HepG2 (cell line): ENCODE measurements around the gene INAFM1. TPM values are rescaled to one million over a fixed set of nuclear protein-coding genes. Genes with fewer than 3 reads are reported as not detected.

Source experiments
- ARID4A ChIP-seq: sonication (generic); formaldehyde crosslinking; IDR thresholded peaks from 2 replicates; pipeline ENCODE4 v1.5.0; 2020; ENCODE audit warnings: mild to moderate bottlenecking, missing genetic modification reagents, borderline replicate concordance
- CCDC6 ChIP-seq: sonication (generic); formaldehyde crosslinking; IDR thresholded peaks from 2 replicates; pipeline ENCODE4 v1.8.1; 2022; ENCODE audit warnings: mild to moderate bottlenecking, missing genetic modification reagents, moderate library complexity
- FOXJ3 ChIP-seq: sonication (generic); formaldehyde crosslinking; IDR thresholded peaks from 2 replicates; pipeline ENCODE4 v1.4.0; 2020; ENCODE audit warnings: missing genetic modification reagents, mild to moderate bottlenecking, borderline replicate concordance
- GATA4 ChIP-seq: sonication (generic); IDR thresholded peaks from 2 replicates; pipeline ENCODE4 v1.6.1; 2016; ENCODE audit warnings: antibody characterized with exemption, low read depth, borderline replicate concordance
- HOXD1 ChIP-seq: sonication (generic); formaldehyde crosslinking; IDR thresholded peaks from 2 replicates; pipeline ENCODE4 v1.5.0; 2020; ENCODE audit warnings: missing genetic modification reagents
- KLF9 ChIP-seq: IDR thresholded peaks from 2 replicates; pipeline ENCODE4 v1.6.1; 2016; ENCODE audit warnings: low read depth
- NFE2 ChIP-seq: sonication (generic); formaldehyde crosslinking; IDR thresholded peaks from 2 replicates; pipeline ENCODE4 v1.4.0; 2020; ENCODE audit warnings: missing genetic modification reagents
- ZBTB20 ChIP-seq: sonication (generic); formaldehyde crosslinking; IDR thresholded peaks from 2 replicates; pipeline ENCODE4 v1.8.1; 2023; ENCODE audit warnings: missing genetic modification reagents, low read depth, mild to moderate bottlenecking, borderline replicate concordance
- ZBTB3 ChIP-seq: sonication (generic); formaldehyde crosslinking; IDR thresholded peaks from 2 replicates; pipeline ENCODE4 v1.4.0; 2020; ENCODE audit warnings: low read depth, mild to moderate bottlenecking, moderate library complexity, missing genetic modification reagents, borderline replicate concordance
- ZBTB49 ChIP-seq: sonication (generic); formaldehyde crosslinking; IDR thresholded peaks from 2 replicates; pipeline ENCODE4 v1.4.0; 2020; ENCODE audit warnings: missing genetic modification reagents, borderline replicate concordance
- ZIK1 ChIP-seq: sonication (generic); formaldehyde crosslinking; IDR thresholded peaks from 2 replicates; pipeline ENCODE4 v1.5.0; 2020; ENCODE audit warnings: mild to moderate bottlenecking, low read depth, missing genetic modification reagents, borderline replicate concordance
- ZNF121 ChIP-seq: sonication (generic); formaldehyde crosslinking; IDR thresholded peaks from 2 replicates; pipeline ENCODE4 v1.5.0; 2020; ENCODE audit warnings: mild to moderate bottlenecking, missing genetic modification reagents
- ZNF770 ChIP-seq: sonication (generic); formaldehyde crosslinking; IDR thresholded peaks from 2 replicates; pipeline ENCODE4 v1.5.0; 2020; ENCODE audit warnings: mild to moderate bottlenecking, missing genetic modification reagents
- ZNF784 ChIP-seq: sonication (generic); formaldehyde crosslinking; IDR thresholded peaks from 2 replicates; pipeline ENCODE4 v1.5.1; 2020; ENCODE audit warnings: missing genetic modification reagents, mild to moderate bottlenecking, borderline replicate concordance
- ZSCAN12 ChIP-seq: sonication (generic); formaldehyde crosslinking; IDR thresholded peaks from 2 replicates; pipeline ENCODE4 v1.9.0; 2021; ENCODE audit warnings: mild to moderate bottlenecking, missing genetic modification reagents
- ZSCAN31 ChIP-seq: sonication (generic); formaldehyde crosslinking; IDR thresholded peaks from 2 replicates; pipeline ENCODE4 v1.5.0; 2020; ENCODE audit warnings: low read depth, mild to moderate bottlenecking, missing genetic modification reagents
- polyA plus RNA-seq, 8 experiments: library from polyadenylated mRNA; depleted of rRNA in 3 of 8; stranded (reverse) in 7 of 8; unstranded in 1 of 8; fragments of >200 nt; fragmentation: Illumina TruSeq in 4 of 8; extraction: Trizol in 4 of 8; gene quantifications; 2 replicates each; pipeline versions ENCODE4 v1.2.1 to v1.2.3, GENCODE V29; 2011 to 2016; ENCODE audit warnings: low read depth in 4 of 8, missing spikeins in 1 of 8, mixed read lengths in 1 of 8; ENCODE audit not compliant: insufficient read depth in 1 of 8
- total RNA-seq, 5 experiments: library from RNA; depleted of rRNA; stranded (reverse); fragments of >200 nt; fragmentation: Illumina TruSeq; extraction: Trizol; gene quantifications; 2 replicates each; pipeline ENCODE4 v1.2.3, GENCODE V29; 2016; ENCODE audit warnings: low read depth in 1 of 5

The INAFM1 gene
- total and polyA plus RNA-seq, 2 of the 13 experiments (the other 11 are each of a cell fraction or from before 2014, with no cell fraction given) = 0.88 to 1.9 TPM

GRCh38 chr19:47228168-47228936 lies 46.3 kb upstream of the INAFM1 start (continued):
- TF ChIP-seq ZSCAN12 (CRISPR knock-in tag) (no peak), ZBTB20 (CRISPR knock-in tag) (no peak), KLF9 (CRISPR knock-in tag) (peak; percentile 42; the same call in 1 of the 2 replicates), ZNF121 (CRISPR knock-in tag) (no peak; the same call in 1 of the 2 replicates), ZSCAN31 (CRISPR knock-in tag) (0 out of 2 replicates have a peak, but pooled peaks have one; percentile 22), ZNF784 (CRISPR knock-in tag) (peak; percentile 26; the same call in 1 of the 2 replicates), HOXD1 (CRISPR knock-in tag) (peak; percentile 68; the same call in 1 of the 2 replicates), ZNF770 (CRISPR knock-in tag) (no peak), NFE2 (CRISPR knock-in tag) (no peak), FOXJ3 (CRISPR knock-in tag) (no peak), CCDC6 (CRISPR knock-in tag) (no peak; the same call in 1 of the 2 replicates), ARID4A (no peak; the same call in none of the 2 replicates), ZBTB3 (CRISPR knock-in tag) (no peak), GATA4 (no peak), ZBTB49 (CRISPR knock-in tag) (no peak), ZIK1 (CRISPR knock-in tag) (no peak)
